ENCODE data around the gene HSF2BP.
"Not testable (repeated sequence)": the region's sequence is repeated elsewhere in the genome, so short reads cannot be mapped to it uniquely, and the experiment has no call there.

The HSF2BP gene

GRCh38 chr21:43572446-43572845, 86.8 kb downstream of the HSF2BP start:
- DNase-seq (ENCODE audit: low read depth) = no peak
- no peak for TF ChIP-seq CTCF (IDR thresholded peaks at IDR 0.05; ENCODE audit: low read depth, low read length, missing control alignments)
- H3K4me3 ChIP-seq (ENCODE audit: low read depth, low read length) = no peak overlapping the region

GRCh38 chr21:43571976-43572375, 87.3 kb downstream of the HSF2BP start:
- no peak for TF ChIP-seq CTCF (IDR thresholded peaks at IDR 0.05; ENCODE audit: low read depth, low read length, missing control alignments)
- no peak for DNase-seq (ENCODE audit: low read depth)
- no peak overlapping the region for H3K4me3 ChIP-seq (ENCODE audit: low read depth, low read length)

GRCh38 chr21:43570195-43570594, 89.1 kb downstream of the HSF2BP start:
- DNase-seq (ENCODE audit: low read depth) = not testable (repeated sequence)

DNA sequence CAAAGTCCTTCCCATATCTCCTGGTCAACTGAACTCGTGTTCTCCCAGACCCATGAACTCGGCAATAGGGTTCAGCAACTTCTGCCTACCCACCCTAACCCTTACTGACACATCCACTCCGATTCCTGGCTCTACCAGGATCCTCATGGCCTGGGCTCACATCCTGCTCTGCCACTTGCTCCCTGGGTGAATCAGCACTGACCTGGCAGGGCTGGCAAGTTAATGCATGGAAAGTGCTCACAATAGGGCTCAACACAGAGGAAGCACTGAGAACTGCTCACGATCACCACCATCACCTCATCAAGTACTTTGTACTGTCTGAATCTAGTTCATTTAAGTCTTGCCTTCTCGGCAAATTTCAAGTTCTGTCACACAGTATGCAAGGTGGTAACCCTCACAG, 96.8 kb downstream of the HSF2BP start:
- not testable (repeated sequence) for H3K4me3 ChIP-seq (ENCODE audit: low read depth, low read length); DNase-seq (ENCODE audit: low read depth)

More at GRCh38 chr21:43570195-43570594, 89.1 kb downstream of the HSF2BP start:
- not testable (repeated sequence) for H3K4me3 ChIP-seq (ENCODE audit: low read depth, low read length)

GRCh38 chr21:43540561-43540960, 118.7 kb downstream of the HSF2BP start:
- not testable (repeated sequence) for DNase-seq (ENCODE audit: low read depth); H3K4me3 ChIP-seq (ENCODE audit: low read depth, low read length)

DNA sequence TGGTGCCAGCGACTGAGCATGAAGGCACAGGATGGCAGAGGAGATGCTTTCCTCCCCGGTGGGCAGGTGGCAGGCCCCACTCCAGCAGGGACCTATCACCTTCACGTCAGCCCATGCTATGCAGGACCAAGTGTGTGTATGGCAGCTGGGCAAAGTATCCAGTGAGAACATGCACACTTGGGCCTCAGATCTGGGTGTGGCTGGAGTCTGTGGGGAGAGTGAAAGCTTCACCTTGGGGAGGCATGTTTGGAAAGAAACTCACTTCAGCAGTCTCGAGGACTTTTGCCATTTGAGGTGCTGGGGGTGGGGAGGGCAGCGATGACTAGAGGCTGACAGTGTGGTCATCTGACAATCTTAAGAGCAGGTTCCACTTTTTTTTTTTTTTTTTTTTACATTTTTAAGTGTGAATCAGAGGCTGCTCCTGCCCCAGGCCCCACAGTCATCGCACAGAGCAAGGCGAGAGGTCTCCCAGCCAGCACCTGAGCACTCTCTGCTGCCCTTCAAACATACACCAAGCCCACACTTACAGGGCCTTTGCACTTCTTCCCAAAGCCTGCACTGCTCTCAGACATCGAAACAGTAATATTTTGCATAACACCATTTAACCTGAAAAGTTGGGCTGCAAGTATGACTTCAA, 136.7 kb downstream of the HSF2BP start:
- not testable (repeated sequence) for DNase-seq (ENCODE audit: low read depth); H3K4me3 ChIP-seq (ENCODE audit: low read depth, low read length)

DNA sequence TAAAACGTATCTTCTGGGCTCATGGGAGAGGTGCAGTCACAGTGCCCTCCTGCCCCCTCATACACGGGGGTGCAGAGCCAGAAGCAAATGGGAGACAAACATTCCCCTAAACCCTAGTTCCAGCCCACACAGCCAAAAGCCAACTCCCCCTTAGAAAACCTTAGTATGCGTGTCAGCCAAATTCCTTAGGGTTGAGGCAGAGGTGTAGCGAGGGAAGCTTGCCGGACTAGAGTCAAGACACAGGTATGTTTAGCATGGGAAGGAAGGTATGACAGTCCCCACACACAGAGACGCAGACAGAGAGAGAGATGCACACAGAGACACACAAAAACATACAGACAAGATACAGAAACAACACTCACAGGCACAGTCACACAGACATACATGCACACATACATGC, 141.6 kb downstream of the HSF2BP start:
- not testable (repeated sequence) for H3K4me3 ChIP-seq (ENCODE audit: low read depth, low read length); DNase-seq (ENCODE audit: low read depth)

GRCh38 chr21:43516860-43517627, 142.2 kb downstream of the HSF2BP start:
- H3K4me3 ChIP-seq (ENCODE audit: low read depth, low read length); DNase-seq (ENCODE audit: low read depth): not testable (repeated sequence)

GRCh38 chr21:43516295-43516847, 142.9 kb downstream of the HSF2BP start:
- DNase-seq (ENCODE audit: low read depth); H3K4me3 ChIP-seq (ENCODE audit: low read depth, low read length): not testable (repeated sequence)

GRCh38 chr21:43514834-43515233, 144.5 kb downstream of the HSF2BP start:
- not testable (repeated sequence) for DNase-seq (ENCODE audit: low read depth); H3K4me3 ChIP-seq (ENCODE audit: low read depth, low read length)

GRCh38 chr21:43513023-43513422, 146.3 kb downstream of the HSF2BP start:
- H3K4me3 ChIP-seq (ENCODE audit: low read depth, low read length); DNase-seq (ENCODE audit: low read depth): not testable (repeated sequence)

DNA sequence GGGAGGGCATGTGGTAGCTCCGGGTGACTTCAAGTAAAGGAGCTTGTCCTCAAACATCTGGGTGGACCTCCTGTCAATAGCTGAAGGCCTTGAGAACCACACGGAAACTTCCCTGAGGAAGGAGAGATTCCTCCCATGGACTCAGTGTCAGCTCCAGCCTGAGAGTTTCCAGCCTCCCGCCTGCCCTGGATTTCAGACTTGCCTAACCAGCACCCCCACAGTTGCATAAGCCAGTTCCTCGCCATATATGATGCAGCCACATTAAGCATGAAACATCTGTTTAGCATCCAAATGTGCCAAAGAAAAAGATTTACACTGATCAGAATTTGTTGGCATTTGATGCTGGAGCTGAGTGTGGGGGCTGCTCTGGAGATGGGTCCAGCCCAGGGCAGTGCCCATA, 148.1 kb downstream of the HSF2BP start:
- H3K4me3 ChIP-seq (ENCODE audit: low read depth, low read length) = not testable (repeated sequence)

DNA sequence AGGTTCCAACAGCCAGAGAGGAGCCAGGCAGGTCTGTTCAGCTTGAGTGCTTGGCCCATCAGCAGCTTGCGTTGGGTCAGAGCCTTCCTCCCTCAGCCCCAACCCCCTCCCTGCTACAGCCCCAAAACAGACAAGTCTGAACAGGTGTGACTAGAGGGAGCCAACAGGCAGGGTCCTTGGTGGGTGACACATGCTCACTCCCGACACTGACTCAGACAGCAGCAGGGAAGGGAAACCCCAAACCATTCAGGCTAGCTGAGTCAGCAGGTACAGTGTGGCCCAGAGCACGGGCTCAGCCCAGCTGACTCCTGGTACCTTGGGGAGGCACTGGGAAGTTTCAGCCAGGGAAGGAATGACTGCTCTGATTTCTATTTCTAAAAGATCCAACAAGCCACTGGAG, 148.6 kb downstream of the HSF2BP start:
- DNase-seq (ENCODE audit: low read depth); H3K4me3 ChIP-seq (ENCODE audit: low read depth, low read length): not testable (repeated sequence)

More for the DNA sequence above, 148.1 kb downstream of the HSF2BP start:
- not testable (repeated sequence) for DNase-seq (ENCODE audit: low read depth)

GRCh38 chr21:43503892-43504291, 155.4 kb downstream of the HSF2BP start:
- not testable (repeated sequence) for DNase-seq (ENCODE audit: low read depth); H3K4me3 ChIP-seq (ENCODE audit: low read depth, low read length)

DNA sequence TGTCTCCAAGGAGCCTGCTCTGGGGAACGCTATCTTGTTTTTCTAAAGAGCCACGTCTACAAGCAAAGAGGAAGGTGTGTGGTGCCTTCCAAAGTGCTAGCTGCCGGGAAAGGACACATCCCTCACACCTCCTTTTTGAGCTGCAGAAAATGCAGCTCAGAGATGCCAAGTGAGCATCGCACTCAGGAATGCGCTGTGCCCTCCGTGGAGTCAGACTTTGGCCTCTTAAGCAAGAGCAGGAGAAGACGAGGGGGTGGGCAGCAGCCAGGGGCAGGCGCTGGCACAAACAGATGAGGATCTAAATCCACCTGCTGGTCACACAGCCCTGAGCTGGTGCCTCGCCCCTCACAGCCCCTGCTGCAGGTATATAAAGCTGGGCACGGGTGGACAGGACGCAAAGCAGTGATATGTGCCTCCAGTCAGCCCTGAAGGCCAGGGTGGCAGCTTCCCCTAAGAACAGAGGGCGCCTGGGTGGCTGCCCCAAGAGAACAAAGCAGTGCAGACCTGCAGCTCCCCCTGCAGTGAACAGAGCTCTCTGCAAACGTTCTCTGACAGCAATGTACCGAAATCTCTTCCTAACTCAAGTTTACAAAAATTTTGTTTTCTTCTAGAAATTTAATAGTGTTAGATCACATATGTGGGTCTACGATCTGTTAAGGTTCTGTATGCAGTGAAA, 156.1 kb downstream of the HSF2BP start:
- not testable (repeated sequence) for DNase-seq (ENCODE audit: low read depth); H3K4me3 ChIP-seq (ENCODE audit: low read depth, low read length)

- not testable (repeated sequence) for DNase-seq (ENCODE audit: low read depth); H3K4me3 ChIP-seq (ENCODE audit: low read depth, low read length)
Observed at GRCh38 chr21:43502407-43503071, 156.7 kb downstream of the HSF2BP start.
